Measurements from ENCODE around the gene SACS.

The SACS gene, protein sequence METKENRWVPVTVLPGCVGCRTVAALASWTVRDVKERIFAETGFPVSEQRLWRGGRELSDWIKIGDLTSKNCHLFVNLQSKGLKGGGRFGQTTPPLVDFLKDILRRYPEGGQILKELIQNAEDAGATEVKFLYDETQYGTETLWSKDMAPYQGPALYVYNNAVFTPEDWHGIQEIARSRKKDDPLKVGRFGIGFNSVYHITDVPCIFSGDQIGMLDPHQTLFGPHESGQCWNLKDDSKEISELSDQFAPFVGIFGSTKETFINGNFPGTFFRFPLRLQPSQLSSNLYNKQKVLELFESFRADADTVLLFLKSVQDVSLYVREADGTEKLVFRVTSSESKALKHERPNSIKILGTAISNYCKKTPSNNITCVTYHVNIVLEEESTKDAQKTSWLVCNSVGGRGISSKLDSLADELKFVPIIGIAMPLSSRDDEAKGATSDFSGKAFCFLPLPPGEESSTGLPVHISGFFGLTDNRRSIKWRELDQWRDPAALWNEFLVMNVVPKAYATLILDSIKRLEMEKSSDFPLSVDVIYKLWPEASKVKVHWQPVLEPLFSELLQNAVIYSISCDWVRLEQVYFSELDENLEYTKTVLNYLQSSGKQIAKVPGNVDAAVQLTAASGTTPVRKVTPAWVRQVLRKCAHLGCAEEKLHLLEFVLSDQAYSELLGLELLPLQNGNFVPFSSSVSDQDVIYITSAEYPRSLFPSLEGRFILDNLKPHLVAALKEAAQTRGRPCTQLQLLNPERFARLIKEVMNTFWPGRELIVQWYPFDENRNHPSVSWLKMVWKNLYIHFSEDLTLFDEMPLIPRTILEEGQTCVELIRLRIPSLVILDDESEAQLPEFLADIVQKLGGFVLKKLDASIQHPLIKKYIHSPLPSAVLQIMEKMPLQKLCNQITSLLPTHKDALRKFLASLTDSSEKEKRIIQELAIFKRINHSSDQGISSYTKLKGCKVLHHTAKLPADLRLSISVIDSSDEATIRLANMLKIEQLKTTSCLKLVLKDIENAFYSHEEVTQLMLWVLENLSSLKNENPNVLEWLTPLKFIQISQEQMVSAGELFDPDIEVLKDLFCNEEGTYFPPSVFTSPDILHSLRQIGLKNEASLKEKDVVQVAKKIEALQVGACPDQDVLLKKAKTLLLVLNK (N-terminal part only)

DNA sequence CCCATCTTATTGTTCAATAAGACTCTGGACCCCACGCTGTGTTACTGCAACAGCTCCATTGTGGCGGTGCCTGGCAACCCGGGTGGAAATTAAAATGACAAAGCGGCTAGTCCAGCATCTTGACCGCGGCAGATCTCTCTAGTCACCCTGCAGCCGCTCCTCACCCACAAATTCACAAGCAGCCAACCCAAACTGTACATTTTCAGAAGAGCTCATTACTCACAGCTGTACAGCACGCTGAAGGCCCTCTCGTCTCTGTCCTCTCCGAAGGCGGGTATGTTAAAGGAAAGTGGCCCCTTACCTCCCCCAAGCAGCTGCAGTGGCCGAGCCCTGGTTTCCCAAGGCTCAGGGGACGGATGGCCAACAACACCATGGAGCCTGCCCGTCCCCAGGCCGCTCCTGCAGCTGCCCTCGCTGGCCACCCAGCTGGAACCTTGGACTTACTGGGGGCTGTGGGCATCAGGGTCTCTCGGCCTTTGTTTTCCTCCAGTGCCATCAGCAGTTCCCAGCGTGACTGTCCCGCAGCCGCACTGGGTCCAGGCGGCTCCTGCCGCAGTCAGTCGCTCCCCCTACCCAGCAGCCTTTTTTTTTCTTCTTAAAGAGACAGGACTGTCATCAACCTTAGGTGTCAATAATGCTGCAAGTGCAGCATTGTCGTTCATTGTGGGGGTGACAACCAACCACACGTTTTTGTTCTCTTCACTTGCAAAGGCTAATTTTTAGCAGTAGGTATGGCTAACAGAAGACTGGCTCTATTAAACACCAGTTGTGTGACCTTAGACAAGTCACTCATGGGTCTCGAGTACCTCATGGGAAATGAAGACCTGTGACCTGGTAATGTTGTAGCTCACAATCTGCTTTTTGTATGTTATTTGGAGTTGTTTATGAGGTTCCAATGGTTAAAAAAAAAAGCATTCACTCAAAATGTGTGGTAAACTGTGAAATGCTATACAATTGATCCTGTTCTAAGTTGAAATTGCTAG, at the start of gene SACS:
SACS (minus strand) TSS at position 532 of the 983 bp plus-strand sequence. CDS start 22,463 bp downstream, outside the sequence.
- no peak for DNase-seq (ENCODE audit: low read depth in 2 of 2)

DNA sequence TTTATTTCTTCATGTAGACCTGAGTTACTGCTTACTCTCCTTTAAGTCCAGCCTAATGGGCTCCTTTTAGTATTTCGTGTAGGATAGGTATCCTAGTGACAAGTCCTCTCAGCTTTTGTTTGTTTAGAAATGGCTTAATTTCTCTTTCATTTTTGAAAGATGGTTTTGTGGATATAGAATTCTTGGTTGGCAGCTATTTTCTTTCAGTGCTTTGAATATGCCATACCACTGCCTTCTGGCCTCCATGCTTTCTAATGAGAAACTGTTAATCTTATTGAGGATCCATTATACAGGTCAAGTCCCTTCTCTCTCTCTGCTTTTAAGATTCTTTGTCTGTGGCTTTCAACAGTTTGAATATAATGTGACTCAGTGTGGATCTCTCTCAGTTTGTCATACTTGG, 46.8 kb upstream of the SACS start:
- DNase-seq (ENCODE audit: low read depth in 2 of 2): no peak

DNA sequence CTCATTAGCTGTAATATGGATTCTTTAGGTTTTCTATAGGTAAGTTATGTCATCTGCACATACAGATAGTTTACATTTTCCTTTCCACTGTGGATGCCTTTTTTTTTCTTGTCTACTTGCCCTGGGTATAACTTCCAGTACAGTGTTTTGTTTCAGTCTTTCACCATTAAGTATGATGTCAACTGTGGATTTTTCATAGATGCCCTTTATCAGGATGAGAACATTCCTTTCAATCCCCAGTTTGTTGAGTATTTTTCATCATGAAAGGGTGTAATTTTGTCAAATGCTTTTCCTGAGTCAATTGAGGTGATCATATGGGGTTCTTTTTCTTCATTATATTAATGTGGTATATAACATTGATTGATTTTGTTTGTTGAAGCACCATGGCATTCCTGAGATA, 43.6 kb upstream of the SACS start:
- no peak for DNase-seq (ENCODE audit: low read depth in 2 of 2)

DNA sequence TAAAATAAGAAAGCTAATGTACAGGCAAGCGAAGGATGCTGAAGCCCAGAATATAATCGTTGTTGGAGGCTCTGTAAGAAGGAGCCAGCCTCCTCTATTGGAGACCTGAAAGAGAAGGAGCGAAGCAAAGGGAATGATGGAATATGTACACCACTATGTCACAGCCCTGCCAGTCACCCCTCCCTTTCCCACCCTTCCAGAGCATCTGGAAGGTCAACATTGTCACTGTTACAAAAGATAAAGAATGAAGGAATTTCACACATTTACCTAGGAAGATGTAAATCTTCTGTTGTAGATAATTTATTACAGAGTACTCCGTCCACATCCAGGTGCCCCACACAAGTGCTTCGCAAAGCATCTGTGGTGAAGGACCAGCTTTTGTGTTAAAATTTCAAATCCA, 39.7 kb upstream of the SACS start:
- no peak for DNase-seq (ENCODE audit: low read depth in 2 of 2)

DNA sequence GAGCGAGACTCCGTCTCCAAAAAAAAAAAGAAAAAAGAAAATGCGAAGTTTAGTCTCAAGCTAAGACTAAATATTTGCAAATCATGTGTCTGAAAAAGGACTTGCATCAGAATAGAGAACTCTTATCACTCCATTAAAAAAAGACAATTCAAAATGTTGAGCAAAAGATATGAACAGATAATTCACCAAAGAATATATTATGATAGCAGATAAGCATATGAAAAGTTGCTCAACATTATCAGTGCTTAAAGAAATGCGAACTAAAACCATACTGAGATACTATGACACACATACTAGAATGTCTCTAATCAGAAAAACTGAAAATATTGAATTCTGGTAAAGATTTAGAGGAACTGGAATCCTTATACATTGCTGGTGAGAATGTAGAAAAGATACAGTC, 38.7 kb upstream of the SACS start:
- DNase-seq (ENCODE audit: low read depth in 2 of 2): no peak

DNA sequence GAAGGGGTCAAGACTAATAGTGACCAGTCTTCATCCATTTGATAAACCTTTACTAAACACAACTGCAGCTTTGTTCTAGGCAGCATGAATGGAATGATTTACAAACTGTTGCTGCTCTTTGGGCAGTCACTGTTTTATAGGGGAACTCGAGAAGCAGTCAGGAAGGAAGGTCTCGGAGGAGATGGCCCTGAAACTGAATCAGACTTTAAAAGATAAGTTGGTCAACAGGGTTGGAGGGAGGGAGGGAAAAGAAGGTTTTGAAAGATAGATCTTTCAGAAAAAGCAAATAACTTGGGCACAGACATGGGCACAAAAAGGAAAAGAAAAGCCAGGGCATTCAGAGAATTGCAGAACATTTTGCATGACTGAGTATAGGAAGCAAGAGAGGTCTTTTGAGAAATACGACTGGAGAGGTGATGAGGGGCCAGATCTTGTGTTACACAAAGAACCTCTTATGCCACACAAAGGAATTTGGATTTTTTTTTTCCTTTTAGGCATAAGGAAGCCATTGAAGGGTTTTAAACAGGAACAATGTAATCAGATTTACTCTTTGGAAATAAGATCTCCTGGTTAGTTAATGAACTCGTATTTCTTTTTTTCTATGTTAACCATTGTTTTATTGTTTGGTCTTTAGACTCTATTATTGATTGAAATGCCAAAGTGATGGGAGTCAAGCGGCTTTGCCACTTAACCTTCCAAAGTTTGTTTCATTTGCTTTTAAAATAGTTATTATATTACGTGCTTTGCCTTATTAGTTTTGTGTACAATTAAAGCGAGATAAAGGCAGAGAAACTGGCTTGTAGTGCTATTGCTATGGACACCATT, 37.5 kb upstream of the SACS start:
- DNase-seq (ENCODE audit: low read depth in 2 of 2): no peak

DNA sequence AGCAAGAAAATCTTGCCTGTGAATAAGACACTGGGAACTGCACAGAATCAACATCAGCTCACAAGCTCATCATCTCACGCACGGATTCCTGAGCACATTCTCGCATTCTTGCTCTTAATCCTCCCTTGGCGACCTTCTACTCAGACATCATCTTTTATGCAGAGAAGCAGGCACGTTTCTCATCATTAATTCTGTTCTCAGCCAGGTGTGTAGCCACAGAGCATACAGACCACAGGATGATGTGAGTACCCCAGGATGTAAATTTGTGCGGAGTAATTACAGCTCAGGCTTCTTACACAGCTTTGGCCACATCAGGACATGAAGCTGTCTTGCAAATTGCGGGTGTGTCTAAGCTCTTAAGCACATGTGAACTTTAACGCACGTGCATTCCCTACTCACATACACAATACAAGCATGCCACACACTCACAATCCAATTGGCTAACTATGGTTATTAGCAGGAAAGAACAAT, 36.5 kb upstream of the SACS start:
- DNase-seq (ENCODE audit: low read depth in 2 of 2): no peak

DNA sequence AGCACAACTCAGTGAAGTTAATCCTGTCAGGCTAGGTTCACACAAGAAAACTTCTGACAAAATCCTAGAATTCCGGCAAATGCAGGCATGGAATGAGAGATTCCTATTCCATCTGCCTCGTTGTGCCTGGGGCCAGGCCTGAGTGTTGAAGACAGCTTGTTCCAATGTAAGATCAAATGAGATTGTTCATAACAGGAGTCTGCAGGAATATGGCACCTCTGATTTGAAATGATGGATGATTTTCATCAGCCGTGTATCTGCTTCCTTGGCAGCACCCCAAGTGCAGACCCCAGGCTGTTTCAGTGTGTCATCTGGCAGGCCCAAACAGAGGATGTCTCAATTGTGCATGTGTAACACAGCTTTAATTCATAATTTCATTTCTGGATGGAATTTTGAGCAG, 35.3 kb upstream of the SACS start:
- DNase-seq (ENCODE audit: low read depth in 2 of 2): no peak

DNA sequence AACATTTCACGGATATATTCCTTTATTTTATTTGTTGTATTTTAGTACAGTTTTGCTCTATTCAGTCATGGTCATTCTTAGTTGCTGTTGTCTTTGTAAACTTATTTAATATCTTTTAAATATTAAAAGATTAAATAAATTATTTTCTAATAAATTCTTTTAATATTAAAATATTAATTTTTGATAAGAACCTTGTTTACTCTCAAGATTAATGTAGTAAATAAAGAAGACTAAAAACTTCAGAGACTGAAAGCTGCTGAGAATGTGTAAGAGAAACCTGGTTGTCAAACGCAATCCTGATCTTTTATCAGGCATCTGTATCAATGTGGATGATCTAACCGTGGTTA, 34.4 kb upstream of the SACS start:
- DNase-seq (ENCODE audit: low read depth in 2 of 2): no peak

DNA sequence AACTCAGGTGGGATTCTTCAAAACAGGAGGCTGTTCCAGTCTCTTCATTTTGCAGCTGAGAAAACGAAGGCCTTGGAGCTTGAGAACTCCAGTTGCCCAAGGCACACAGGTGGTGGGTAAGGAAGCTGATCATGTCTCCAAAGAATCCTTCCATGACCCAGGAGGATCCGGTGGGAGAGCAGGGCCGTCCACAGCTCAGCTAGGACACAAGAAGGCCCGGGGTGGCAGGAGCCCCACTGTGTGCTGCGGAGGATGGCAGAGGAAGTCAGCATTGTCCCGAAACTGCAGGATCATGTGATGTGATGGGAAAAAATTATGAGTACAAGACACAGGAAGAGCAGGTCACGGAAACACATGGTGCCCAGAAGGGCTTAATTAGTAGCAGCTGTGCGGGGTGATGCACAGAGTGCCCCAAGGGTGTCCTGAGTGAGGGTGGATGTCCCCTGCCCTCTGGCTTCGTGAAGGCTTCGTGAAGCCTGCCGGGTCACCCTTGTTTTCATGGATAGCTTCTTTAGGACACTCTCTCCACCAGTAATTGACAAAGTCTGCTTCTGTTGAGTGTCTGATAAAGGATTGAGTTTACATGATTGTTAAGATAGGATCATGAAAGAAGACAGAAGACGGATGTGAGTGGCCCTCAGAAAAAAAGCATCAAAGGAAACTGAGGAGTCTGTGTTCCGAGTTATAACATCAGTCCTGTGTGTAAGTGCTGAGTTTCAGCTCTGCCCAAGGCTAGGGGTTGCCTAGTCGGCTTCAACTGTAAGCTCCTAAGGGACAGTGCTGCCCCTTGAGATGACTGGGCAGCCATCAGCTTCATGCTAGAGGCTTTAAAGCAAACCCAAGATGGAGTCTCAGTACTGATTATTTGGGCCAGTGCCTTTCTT, 33.8 kb upstream of the SACS start:
- no peak for DNase-seq (ENCODE audit: low read depth in 2 of 2)

DNA sequence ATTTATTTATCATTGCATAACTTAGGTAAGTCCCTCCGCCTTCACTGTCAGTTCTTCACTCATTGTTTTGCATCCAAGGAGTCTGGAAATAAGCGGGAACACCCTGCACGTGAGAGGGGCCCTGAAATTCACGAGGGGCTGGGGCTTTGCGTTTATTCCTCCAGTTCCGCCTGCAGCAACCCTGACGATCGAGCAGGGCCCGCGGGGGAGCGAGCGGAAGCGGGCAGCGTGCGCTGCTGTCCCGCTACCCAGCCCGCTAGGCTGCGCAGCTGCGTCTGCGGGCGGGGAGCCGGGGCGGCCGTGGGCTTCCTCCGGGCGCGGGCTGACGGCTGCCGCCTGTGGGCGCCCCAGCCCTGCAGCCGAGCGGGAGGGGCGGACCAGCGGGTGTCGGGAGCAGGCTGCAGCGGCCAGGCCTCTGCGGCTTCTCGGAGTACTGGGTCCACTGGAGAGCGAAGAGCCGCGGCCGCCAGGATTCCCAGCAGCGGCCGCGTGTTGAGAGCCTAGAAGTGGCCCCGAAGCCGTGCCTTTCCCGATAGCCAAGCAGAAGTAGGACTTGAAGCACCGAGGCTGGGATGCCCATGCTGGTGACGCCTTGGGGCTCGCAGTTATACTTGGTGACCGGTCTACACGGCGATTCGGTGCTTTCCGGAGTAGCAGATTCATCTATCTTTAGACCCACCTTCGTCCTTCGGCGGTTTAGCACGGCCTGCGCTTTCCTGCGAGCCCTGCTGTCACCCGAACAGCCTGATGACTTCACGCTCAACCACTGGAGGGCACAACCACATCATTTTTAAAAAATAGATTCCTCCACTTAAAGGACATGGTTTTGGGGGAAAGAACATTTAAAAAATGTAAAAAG, 32.9 kb upstream of the SACS start:
- peak; percentile 38 to 44 for DNase-seq (ENCODE audit: low read depth in 2 of 2)

DNA sequence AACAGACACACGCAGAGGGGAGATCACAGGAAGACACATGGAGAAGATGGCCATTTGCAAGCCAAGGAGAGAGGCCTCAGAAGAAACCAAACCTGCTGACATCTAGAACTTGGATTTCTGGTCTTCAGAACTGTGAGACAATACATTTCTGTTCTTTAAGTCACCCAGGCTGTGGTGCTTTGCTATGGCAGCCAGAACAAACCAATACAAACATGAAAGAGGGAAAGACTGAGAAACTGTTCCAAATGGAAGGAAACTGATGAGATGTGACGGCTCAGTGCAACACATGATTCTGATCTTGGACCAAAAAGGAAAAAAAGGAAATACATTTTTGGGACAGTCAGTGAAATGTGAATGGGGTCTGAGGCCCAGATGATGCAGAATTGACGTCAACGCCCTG, 30.2 kb upstream of the SACS start:
- no peak for DNase-seq (ENCODE audit: low read depth in 2 of 2)

DNA sequence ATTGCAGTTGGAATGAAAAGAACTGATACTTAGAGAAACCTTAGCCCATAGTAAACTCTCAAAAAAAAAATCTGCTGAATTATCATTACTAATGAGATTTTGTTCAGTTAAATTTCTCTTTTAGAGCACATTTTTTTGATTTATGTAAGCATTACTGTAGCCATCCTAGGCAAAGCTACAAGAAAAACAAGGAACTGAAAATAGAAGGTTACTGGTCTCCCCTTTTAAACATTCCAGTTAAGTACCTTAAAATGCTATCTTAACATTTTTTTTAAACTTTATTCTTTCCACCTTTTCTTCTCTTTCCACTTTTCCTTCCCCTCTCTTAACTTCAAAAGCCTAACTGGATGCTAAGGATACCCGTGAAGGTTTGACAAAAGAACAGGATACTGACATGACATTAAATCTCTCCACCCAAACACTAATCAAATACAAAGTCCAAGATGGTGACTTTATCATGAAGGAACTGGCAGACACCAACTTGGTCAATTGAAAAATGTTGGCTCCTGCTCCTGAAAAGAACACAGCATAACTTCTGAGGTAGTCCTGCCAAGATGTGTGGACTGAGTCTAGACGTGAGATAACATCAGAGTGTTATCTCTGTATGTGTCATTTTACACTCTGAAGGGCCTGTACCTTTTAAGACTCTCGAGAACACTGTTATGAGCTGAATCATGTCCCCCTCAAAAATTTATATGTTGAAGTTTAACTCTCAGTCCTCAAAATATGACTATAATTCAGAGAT, 29.5 kb upstream of the SACS start:
- DNase-seq (ENCODE audit: low read depth in 2 of 2): no peak

DNA sequence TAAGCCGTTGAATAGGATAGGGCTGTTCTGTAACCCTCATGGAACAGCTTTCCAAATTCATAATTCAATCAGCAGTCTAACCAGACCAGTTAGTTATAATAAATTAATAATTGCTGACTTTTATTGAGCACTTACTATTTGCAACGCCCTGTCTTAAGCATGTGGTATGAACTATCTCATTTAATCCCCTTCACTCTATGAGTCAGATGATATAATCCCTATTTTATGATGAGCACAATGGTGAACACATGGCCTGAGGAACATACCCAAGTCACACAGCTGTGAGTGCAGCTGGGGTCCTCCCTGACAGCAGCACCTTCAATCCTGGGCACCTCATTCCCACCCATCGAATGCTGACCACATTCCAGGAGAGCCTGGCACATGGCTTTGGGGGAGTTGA, 28.0 kb upstream of the SACS start:
- DNase-seq (ENCODE audit: low read depth in 2 of 2): no peak

DNA sequence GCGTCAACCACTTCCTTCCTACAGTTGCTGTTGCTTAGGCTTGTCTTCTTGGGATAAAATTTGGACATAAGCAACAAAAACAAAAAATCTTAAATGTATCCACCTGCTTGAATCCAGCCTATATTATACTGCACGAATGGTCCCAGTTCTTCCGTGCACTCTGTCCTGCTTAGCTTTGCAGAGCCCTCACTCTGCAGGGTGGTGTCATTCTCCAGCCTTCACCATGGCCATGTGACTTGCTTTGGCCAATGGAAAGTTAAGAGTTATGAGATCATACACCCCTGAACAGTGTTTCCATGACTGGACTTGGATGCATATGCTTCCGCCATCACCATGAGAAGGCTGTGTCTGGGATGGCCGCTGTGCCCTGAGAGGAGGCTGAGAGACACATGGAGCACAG, 27.4 kb upstream of the SACS start:
- no peak for DNase-seq (ENCODE audit: low read depth in 2 of 2)

DNA sequence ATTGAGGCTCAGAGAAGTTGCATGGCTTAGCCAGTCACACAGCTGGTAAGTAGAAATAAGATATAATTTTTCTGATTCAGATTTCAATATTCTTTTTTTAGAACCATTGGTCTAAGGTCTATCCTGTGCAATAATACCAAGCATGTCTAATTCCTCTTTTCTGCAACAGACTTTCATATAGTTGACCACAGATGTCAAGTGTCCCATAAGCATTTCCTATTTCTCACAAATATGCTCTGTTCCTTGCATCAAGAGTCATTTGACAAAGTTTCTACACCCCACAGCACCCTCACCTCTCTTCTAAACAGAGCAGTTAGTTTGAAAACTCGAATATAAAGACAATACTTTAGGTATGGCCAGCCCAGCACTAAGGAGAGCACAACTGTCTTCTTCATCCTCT, 26.8 kb upstream of the SACS start:
- DNase-seq (ENCODE audit: low read depth in 2 of 2): no peak

DNA sequence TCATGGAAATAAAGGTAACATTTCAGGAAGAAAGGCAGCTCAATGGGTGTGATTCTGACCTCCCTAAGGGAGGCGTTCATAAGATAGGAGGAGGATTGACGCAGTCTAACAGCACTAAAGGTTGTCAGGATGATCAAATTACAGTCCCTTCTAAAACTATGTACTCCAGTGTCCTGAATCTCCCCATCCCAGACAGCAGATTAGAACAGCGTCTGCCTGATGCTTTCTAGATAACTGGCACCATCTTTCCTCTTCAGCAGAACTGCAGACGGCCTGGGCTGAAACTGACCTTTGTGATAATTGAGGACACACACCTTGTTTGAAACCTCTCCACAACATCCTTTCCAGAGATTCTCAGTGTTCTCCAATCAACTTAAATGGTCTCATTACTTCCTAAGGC, 25.5 kb upstream of the SACS start:
- no peak for DNase-seq (ENCODE audit: low read depth in 2 of 2)
